Measurements from ENCODE around the gene RNF113B. TPM values are rescaled to one million over a fixed set of nuclear protein-coding genes. Genes with fewer than 3 reads are reported as not detected.

RNF113B gene
- total and polyA plus RNA-seq, 2 of the 4 experiments (the other 2 are of a cell fraction), result not detected

- no peak for TF ChIP-seq MAZ (IDR thresholded peaks at IDR 0.05; ENCODE audit: borderline replicate concordance, low read depth, low read length)
- TF ChIP-seq ELK1 (IDR thresholded peaks at IDR 0.05; ENCODE audit: borderline replicate concordance, low read depth, low read length), result no peak
- TF ChIP-seq CEBPB (IDR thresholded peaks at IDR 0.05; ENCODE audit: low read depth, low read length), result no peak
- TF ChIP-seq CTCF (conservative IDR thresholded peaks at IDR 0.05; ENCODE audit: low read depth, low read length), result no peak
- no peak for TF ChIP-seq RAD21 (IDR thresholded peaks at IDR 0.05; ENCODE audit: low read length)
- no peak for TF ChIP-seq BHLHE40 (IDR thresholded peaks at IDR 0.05; ENCODE audit: low read depth, low read length)
- TF ChIP-seq FOS (IDR thresholded peaks at IDR 0.05; ENCODE audit: low read depth, low read length), result no peak
- no peak for TF ChIP-seq MXI1 (IDR thresholded peaks at IDR 0.05; ENCODE audit: borderline replicate concordance, low read depth, low read length)
- TF ChIP-seq POLR2A (IDR thresholded peaks at IDR 0.05; ENCODE audit: low read depth, low read length), result no peak
- TF ChIP-seq RFX5 (IDR thresholded peaks at IDR 0.05; ENCODE audit: low read depth, low read length), result no peak
- no peak for TF ChIP-seq USF2 (IDR thresholded peaks at IDR 0.05; ENCODE audit: low read depth, low read length)
- no peak for TF ChIP-seq SMC3 (IDR thresholded peaks at IDR 0.05; ENCODE audit: low read depth, low read length)
- TF ChIP-seq MAFK (IDR thresholded peaks at IDR 0.05; ENCODE audit: low read depth, low read length), result no peak
- H3K23ac ChIP-seq (ENCODE audit: low read depth, low read length), result no peak overlapping the region
- no peak overlapping the region for H3K9ac ChIP-seq (ENCODE audit: low read depth, low read length)
- H3K9me3 ChIP-seq (ENCODE audit: control insufficient read depth, insufficient read depth, low read length), result no peaks in the 10 kb centered on the region
- dilution Hi-C loops (cut with HindIII; ENCODE audit: low sequenced_read_pairs, unreplicated experiment), result no loop called here
- no peak overlapping the region for H2AFZ ChIP-seq (replicated peaks; ENCODE audit: low read length, poor library complexity)
- H3K14ac ChIP-seq (replicated peaks; ENCODE audit: low read depth, low read length), result no peak overlapping the region
- H2BK5ac ChIP-seq (ENCODE audit: low read depth, low read length, poor library complexity, severe bottlenecking), result no peak overlapping the region
- in situ Hi-C loops (cut with MboI; ENCODE audit: low sequenced_read_pairs), result no loop called here
- BruUV-seq (replicated peaks), result no TSS peak
- H2BK20ac ChIP-seq (ENCODE audit: low read depth, low read length), result no peak overlapping the region
- peaks cover 15% of the 10 kb centered on the region for H3K4me1 ChIP-seq (ENCODE audit: control insufficient read depth, insufficient read depth, low read length)
- 0 out of 3 replicates have a peak overlapping the region, but pooled peaks have one; percentile 7 for H2BK15ac ChIP-seq (ENCODE audit: low read depth, low read length)
- no peak overlapping the region; the same call in 1 of the 2 replicates for H3K18ac ChIP-seq (ENCODE audit: low read depth, low read length)
- no peak overlapping the region for H3K56ac ChIP-seq (ENCODE audit: extremely low read depth, insufficient read depth, low read length)
- no CpG with 5 or more reads among the region's 1 CpG for WGBS, 2 experiments (ENCODE audit: extremely low coverage in 2 of 2, insufficient read length in 1 of 2)
- intact Hi-C loops (cut with micrococcal nuclease), result no loop called here
- POLR2A ChIA-PET (ENCODE audit: unreplicated experiment), result no interaction called here
- H4K91ac ChIP-seq (ENCODE audit: insufficient read depth, low read depth, low read length), result no peak overlapping the region
- peaks cover 8% of the 10 kb centered on the region for H3K36me3 ChIP-seq (ENCODE audit: control insufficient read depth, insufficient read depth, low read length)
- no peak for DNase-seq
- H3K4me2 ChIP-seq (ENCODE audit: low read depth, low read length), result no peak overlapping the region
- peaks cover 88% of the 10 kb centered on the region for H4K20me1 ChIP-seq (ENCODE audit: insufficient read depth, low read length)
- no peak overlapping the region for H3K4me3 ChIP-seq (ENCODE audit: insufficient read depth, low read depth, low read length)
- H3K9me1 ChIP-seq (ENCODE audit: insufficient read depth, low read length), result peaks cover 45% of the 10 kb centered on the region
- H2AK9ac ChIP-seq (replicated peaks; ENCODE audit: low read depth, low read length, poor library complexity), result no peak overlapping the region
- no peak overlapping the region for H3K27ac ChIP-seq (ENCODE audit: insufficient read depth, low read length)
- H3K79me1 ChIP-seq (ENCODE audit: low read depth in 1 of 2, low read length in 2 of 2), result peaks cover 42 to 90% of the 10 kb centered on the region in 2 experiments
- peak overlapping the region; percentile 73 for H4K5ac ChIP-seq (ENCODE audit: low read depth, low read length)
- H2AK5ac ChIP-seq (ENCODE audit: low read depth, low read length), result peak overlapping the region; percentile 30; the same call in 1 of the 2 replicates
- no peak overlapping the region for H2BK120ac ChIP-seq (ENCODE audit: low read depth, low read length)
- CTCF ChIA-PET, result no interaction called here
- H4K8ac ChIP-seq (ENCODE audit: low read depth in 2 of 2, low read length in 2 of 2), result 0 out of 4 replicates have a peak overlapping the region, but pooled peaks of 1 of the 2 experiments have one; percentile 4
- no peak overlapping the region for H3K4ac ChIP-seq (ENCODE audit: low read depth, low read length)
- no peaks in the 10 kb centered on the region for H3K27me3 ChIP-seq (ENCODE audit: control insufficient read depth, insufficient read depth, low read length)
- no peak for ATAC-seq (ENCODE audit: low read depth)
Observed at GRCh38 chr13:98157609-98158008, 19.5 kb downstream of the RNF113B start.
